SH-SY5Y (cell line): ENCODE data around the gene LHX4.

Source experiments
- GATA2 ChIP-seq: IDR thresholded peaks from 2 replicates; pipeline ENCODE4 v1.6.1; 2011; ENCODE audit warnings: mild to moderate bottlenecking, low read depth, low read length
- GATA3 ChIP-seq: IDR thresholded peaks from 2 replicates; pipeline ENCODE4 v1.6.1; 2011; ENCODE audit warnings: low read depth, mild to moderate bottlenecking, low read length, moderate library complexity

DNA sequence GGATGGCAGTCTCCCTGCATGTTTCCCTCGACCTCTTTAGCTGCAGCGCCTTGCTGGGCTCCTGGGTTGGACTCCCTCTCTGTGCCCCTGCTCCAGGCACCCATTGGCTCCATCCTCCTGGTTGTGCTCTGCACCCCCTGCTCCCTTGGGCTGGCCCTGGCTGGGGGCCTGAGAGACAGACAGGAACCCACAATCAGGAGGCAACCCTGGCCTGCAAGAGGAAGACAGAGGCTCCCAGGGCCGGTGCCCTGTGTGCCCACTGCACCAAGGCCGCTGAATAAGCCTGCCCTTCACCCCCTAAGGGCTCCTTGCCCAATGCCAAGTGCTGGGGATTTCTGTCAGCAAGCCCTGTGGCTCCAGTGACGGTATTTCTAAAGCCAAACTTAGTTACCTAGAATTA is 31.5 kb upstream of the LHX4 start:
- no peak for TF ChIP-seq GATA2
- TF ChIP-seq GATA3, result no peak
